ENCODE measurements around the gene RPP21. TPM values are rescaled to one million over a fixed set of nuclear protein-coding genes. Genes with fewer than 3 reads are reported as not detected.

RPP21 gene
- total RNA-seq, 1 experiment from 2014 or later: 47.5 TPM

DNA sequence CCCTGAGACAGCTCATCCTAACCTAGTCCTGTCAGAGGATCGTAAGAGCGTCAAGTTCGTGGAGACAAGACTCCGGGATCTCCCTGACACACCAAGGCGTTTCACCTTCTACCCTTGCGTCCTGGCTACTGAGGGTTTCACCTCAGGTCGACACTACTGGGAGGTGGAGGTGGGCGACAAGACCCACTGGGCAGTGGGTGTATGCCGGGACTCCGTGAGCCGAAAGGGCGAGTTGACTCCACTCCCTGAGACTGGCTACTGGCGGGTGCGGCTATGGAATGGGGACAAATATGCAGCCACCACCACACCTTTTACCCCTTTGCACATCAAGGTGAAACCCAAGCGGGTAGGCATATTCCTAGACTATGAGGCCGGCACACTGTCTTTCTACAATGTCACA is 3.2 kb upstream of the RPP21 start:
- peaks cover 5% of the 10 kb centered on the region for H3K36me3 Mint-ChIP-seq (ENCODE audit: insufficient read depth, unreplicated experiment)
- no peaks in the 10 kb centered on the region for H3K9me3 Mint-ChIP-seq (ENCODE audit: unreplicated experiment)
- no TSS peak for BruUV-seq (replicated peaks)
- Histone ChIP-seq H3K36me3 (ENCODE audit: control insufficient read depth, insufficient read depth, low read length) (peaks cover 1% of the 10 kb centered on the region), H3K4me3 (ENCODE audit: low read depth, low read length) (no peak overlapping the region), H3K27me3 (replicated peaks; ENCODE audit: control insufficient read depth, insufficient read depth, low read length) (no peaks in the 10 kb centered on the region), H3K9me3 (no peaks in the 10 kb centered on the region), H3K4me1 (no peaks in the 10 kb centered on the region)
- CTCF ChIA-PET: no interaction called here
- intact Hi-C loops (cut with micrococcal nuclease; ENCODE audit: unreplicated experiment): no loop called here
- peaks cover 6% of the 10 kb centered on the region for H3K4me1 Mint-ChIP-seq (ENCODE audit: low read depth, unreplicated experiment)
- POLR2A ChIA-PET: no interaction called here
- no peak overlapping the region for H3K4me3 Mint-ChIP-seq (ENCODE audit: unreplicated experiment)
- TF ChIP-seq, protein P1, sequence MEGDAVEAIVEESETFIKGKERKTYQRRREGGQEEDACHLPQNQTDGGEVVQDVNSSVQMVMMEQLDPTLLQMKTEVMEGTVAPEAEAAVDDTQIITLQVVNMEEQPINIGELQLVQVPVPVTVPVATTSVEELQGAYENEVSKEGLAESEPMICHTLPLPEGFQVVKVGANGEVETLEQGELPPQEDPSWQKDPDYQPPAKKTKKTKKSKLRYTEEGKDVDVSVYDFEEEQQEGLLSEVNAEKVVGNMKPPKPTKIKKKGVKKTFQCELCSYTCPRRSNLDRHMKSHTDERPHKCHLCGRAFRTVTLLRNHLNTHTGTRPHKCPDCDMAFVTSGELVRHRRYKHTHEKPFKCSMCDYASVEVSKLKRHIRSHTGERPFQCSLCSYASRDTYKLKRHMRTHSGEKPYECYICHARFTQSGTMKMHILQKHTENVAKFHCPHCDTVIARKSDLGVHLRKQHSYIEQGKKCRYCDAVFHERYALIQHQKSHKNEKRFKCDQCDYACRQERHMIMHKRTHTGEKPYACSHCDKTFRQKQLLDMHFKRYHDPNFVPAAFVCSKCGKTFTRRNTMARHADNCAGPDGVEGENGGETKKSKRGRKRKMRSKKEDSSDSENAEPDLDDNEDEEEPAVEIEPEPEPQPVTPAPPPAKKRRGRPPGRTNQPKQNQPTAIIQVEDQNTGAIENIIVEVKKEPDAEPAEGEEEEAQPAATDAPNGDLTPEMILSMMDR (IDR thresholded peaks at IDR 0.05; ENCODE audit: insufficient read depth in 1 of 2, low read depth in 1 of 2, low read length in 1 of 2, severe bottlenecking in 1 of 2, unreplicated experiment in 1 of 2): no peak
- DNase-seq: no peak
- no peaks in the 10 kb centered on the region for H3K27me3 Mint-ChIP-seq (ENCODE audit: insufficient read depth, unreplicated experiment)
- no peak overlapping the region for H3K27ac Mint-ChIP-seq (ENCODE audit: unreplicated experiment)

DNA sequence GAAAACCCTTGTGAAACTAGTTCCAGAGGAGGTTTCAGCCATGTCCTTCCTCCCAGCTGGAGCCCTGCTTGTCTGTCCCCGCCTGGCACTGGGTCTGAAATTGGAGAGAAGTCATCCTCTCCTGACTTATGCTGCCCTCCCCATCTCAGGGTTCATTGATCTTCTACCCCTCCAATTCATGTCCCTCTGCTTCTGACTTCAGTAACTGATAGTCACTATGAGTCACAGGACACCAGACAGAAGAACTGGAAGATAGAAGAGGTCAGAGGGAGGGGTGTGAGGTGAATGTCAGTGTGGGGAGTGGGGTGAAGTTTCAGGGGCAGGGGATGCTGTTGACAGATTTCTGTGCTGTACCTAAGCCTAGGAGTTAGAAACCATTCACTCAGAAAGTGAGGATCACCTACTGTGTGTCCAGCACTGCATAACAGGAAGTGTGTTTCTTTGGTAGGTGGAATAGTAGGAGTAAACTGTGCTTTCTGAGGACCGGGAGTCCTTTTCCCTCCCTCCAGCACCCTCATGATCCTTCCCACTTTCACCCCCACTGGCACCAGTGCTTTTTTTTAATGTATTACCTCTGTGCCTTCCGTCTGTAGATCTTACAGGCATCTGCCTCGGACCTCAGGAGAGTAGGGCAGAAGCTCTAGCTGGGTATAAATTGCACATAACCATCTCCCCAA is 627 bp upstream of the RPP21 start:
- H3K4me1 ChIP-seq: no peaks in the 10 kb centered on the region
- H3K9me3 ChIP-seq: no peaks in the 10 kb centered on the region
- no peaks in the 10 kb centered on the region for H3K27me3 ChIP-seq (replicated peaks; ENCODE audit: control insufficient read depth, insufficient read depth, low read length)
- H3K36me3 ChIP-seq (ENCODE audit: control insufficient read depth, insufficient read depth, low read length): peaks cover 1% of the 10 kb centered on the region
- Mint-ChIP-seq H3K4me1 (ENCODE audit: low read depth, unreplicated experiment) (peaks cover 6% of the 10 kb centered on the region), H3K27ac (ENCODE audit: unreplicated experiment) (peak overlapping the region; percentile 65), H3K27me3 (ENCODE audit: insufficient read depth, unreplicated experiment) (no peaks in the 10 kb centered on the region), H3K4me3 (ENCODE audit: unreplicated experiment) (peak overlapping the region; percentile 78), H3K36me3 (ENCODE audit: insufficient read depth, unreplicated experiment) (peaks cover 5% of the 10 kb centered on the region), H3K9me3 (ENCODE audit: unreplicated experiment) (no peaks in the 10 kb centered on the region)
- TF ChIP-seq, protein P1 (IDR thresholded peaks at IDR 0.05; ENCODE audit: insufficient read depth in 1 of 2, low read depth in 1 of 2, low read length in 1 of 2, severe bottlenecking in 1 of 2, unreplicated experiment in 1 of 2): no peak
- DNase-seq: no peak
- CTCF ChIA-PET: interaction anchor here (0.9 kb wide), 1 partner anchor 18 kb away, joined by 3 read pairs; no protein-coding TSS in a partner anchor
- POLR2A ChIA-PET: interaction anchor here (1.0 kb wide), 1 partner anchor 18 kb away, joined by 3 read pairs; no protein-coding TSS in a partner anchor
- H3K4me3 ChIP-seq (ENCODE audit: low read depth, low read length): peak overlapping the region; percentile 98
- no TSS peak for BruUV-seq (replicated peaks)
- intact Hi-C loops (cut with micrococcal nuclease; ENCODE audit: unreplicated experiment): no loop called here

GRCh38 chr6:30345852-30346251 is 896 bp downstream of the RPP21 start:
- TF ChIP-seq, protein P1 (IDR thresholded peaks at IDR 0.05; ENCODE audit: insufficient read depth in 1 of 2, low read depth in 1 of 2, low read length in 1 of 2, severe bottlenecking in 1 of 2, unreplicated experiment in 1 of 2): no peak
- no peaks in the 10 kb centered on the region for H3K27me3 Mint-ChIP-seq (ENCODE audit: insufficient read depth, unreplicated experiment)
- no peaks in the 10 kb centered on the region for H3K36me3 Mint-ChIP-seq (ENCODE audit: insufficient read depth, unreplicated experiment)
- intact Hi-C loops (cut with micrococcal nuclease; ENCODE audit: unreplicated experiment): loop anchor here (1.0 kb wide), 1 partner anchor 127 kb away; no protein-coding TSS in a partner anchor
- POLR2A ChIA-PET: no interaction called here
- BruUV-seq (replicated peaks): TSS peak; percentile 80
- Histone ChIP-seq H3K9me3 (no peaks in the 10 kb centered on the region), H3K27me3 (replicated peaks; ENCODE audit: control insufficient read depth, insufficient read depth, low read length) (no peaks in the 10 kb centered on the region), H3K36me3 (ENCODE audit: control insufficient read depth, insufficient read depth, low read length) (peaks cover 1% of the 10 kb centered on the region), H3K4me1 (no peaks in the 10 kb centered on the region), H3K4me3 (ENCODE audit: low read depth, low read length) (peak overlapping the region; percentile 98)
- peak overlapping the region; percentile 78 for H3K4me3 Mint-ChIP-seq (ENCODE audit: unreplicated experiment)
- H3K27ac Mint-ChIP-seq (ENCODE audit: unreplicated experiment): peak overlapping the region; percentile 65
- peaks cover 6% of the 10 kb centered on the region for H3K4me1 Mint-ChIP-seq (ENCODE audit: low read depth, unreplicated experiment)
- CTCF ChIA-PET: interaction anchor here (0.5 kb wide), 1 partner anchor 28 kb away, joined by 5 read pairs; no protein-coding TSS in a partner anchor
- no peaks in the 10 kb centered on the region for H3K9me3 Mint-ChIP-seq (ENCODE audit: unreplicated experiment)
- DNase-seq: no peak

All from Caco-2 (cell line).